ENCODE results near the gene PROZ. TPM values are rescaled to one million over a fixed set of nuclear protein-coding genes. Genes with fewer than 3 reads are reported as not detected.

The PROZ gene
- total and polyA plus RNA-seq, 2 donors (not counting 1 experiment from before 2014, with no cell fraction given): not detected

DNA sequence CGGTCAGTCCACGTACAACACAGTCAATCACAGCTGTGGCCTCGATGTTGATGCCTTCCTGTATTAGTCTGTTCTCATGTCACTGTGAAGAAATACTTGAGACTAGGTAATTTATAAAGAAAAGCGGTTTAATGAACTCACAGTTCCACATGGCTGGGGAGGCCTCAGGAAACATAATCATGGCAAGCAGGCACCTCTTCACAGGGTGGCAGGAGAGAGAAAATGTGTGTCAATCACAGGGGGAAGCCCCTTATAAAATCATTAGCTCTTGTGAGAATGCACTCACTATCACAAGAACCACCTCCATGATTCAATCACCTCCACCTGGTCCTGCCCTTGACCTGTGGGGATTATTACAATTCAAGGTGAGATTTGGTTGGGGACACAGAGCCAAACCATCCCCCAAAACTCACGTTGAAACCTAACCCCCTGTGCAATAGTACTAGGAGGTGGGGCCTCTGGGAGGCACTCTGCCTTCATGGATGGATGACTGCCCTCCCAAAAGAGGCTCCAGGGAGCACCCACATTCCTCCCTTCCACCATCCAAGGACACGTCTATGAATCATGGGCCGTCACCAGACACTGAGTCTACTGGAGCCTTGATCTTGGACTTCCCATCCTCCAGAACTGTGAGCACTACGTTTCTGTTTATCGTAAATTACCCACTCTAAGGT lies 2.3 kb upstream of the PROZ start:
- Mint-ChIP-seq H3K27ac (no peak overlapping the region), H3K4me1 (peaks cover 20% of the 10 kb centered on the region), H3K27me3 (peaks cover 6% of the 10 kb centered on the region), H3K4me3 (no peak overlapping the region), H3K9me3 (ENCODE audit: insufficient read depth) (peaks cover 3% of the 10 kb centered on the region)
- H3K4me3 ChIP-seq (ENCODE audit: control extremely low read depth in 1 of 5, extremely low read depth in 1 of 5, insufficient read depth in 1 of 5, low read depth in 2 of 5, low read length in 4 of 5): no peak overlapping the region
- peaks cover 0 to 14% (median 0%) of the 10 kb centered on the region in 3 donors for H3K9me3 ChIP-seq (ENCODE audit: control extremely low read depth in 1 of 3, control insufficient read depth in 2 of 3, insufficient read depth in 1 of 3, low read length in 2 of 3)
- no peak overlapping the region for H3K27ac ChIP-seq (ENCODE audit: low read length in 2 of 2)
- ATAC-seq (ENCODE audit: low read depth) (no peak), DNase-seq (no peak)
- no peak overlapping the region for H3K4me2 ChIP-seq (replicated peaks; ENCODE audit: low read depth, low read length, poor library complexity, severe bottlenecking)
- TF ChIP-seq, protein P1, sequence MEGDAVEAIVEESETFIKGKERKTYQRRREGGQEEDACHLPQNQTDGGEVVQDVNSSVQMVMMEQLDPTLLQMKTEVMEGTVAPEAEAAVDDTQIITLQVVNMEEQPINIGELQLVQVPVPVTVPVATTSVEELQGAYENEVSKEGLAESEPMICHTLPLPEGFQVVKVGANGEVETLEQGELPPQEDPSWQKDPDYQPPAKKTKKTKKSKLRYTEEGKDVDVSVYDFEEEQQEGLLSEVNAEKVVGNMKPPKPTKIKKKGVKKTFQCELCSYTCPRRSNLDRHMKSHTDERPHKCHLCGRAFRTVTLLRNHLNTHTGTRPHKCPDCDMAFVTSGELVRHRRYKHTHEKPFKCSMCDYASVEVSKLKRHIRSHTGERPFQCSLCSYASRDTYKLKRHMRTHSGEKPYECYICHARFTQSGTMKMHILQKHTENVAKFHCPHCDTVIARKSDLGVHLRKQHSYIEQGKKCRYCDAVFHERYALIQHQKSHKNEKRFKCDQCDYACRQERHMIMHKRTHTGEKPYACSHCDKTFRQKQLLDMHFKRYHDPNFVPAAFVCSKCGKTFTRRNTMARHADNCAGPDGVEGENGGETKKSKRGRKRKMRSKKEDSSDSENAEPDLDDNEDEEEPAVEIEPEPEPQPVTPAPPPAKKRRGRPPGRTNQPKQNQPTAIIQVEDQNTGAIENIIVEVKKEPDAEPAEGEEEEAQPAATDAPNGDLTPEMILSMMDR (IDR thresholded peaks at IDR 0.05): no peak
- no peak for TF ChIP-seq EZH2 (IDR thresholded peaks at IDR 0.05; ENCODE audit: borderline replicate concordance, insufficient read depth, low read depth, low read length, poor library complexity, severe bottlenecking)
- H3K9ac ChIP-seq (ENCODE audit: low read length): no peak overlapping the region
- H2AFZ ChIP-seq (ENCODE audit: insufficient read depth, low read depth, low read length, poor library complexity, severe bottlenecking): no peak overlapping the region
- H3K36me3 ChIP-seq (replicated peaks in 1 of 2; ENCODE audit: control extremely low read depth in 1 of 2, control insufficient read depth in 1 of 2, extremely low read depth in 1 of 2, insufficient read depth in 2 of 2, low read length in 1 of 2): no peaks in the 10 kb centered on the region
- intact Hi-C loops (cut with micrococcal nuclease): loop anchor here (1.0 kb wide), 1 partner anchor 51 kb away; no protein-coding TSS in a partner anchor
- H3K79me2 ChIP-seq (ENCODE audit: control insufficient read depth, insufficient read depth, low read length): no peaks in the 10 kb centered on the region
- no peaks in the 10 kb centered on the region for H4K20me1 ChIP-seq (ENCODE audit: control insufficient read depth, insufficient read depth, low read length, poor library complexity, severe bottlenecking)
- ChIA-PET CTCF (no interaction called here), POLR2A (no interaction called here)
- H3K27me3 ChIP-seq (replicated peaks in 1 of 4; ENCODE audit: control extremely low read depth in 1 of 4, control insufficient read depth in 3 of 4, insufficient read depth in 4 of 4, low read length in 3 of 4): peaks cover 0 to 46% (median 12%) of the 10 kb centered on the region in 4 experiments
- H3K4me1 ChIP-seq (ENCODE audit: control insufficient read depth in 2 of 2, insufficient read depth in 2 of 2, low read length in 2 of 2): peaks cover 22 to 29% of the 10 kb centered on the region in 2 donors
- WGBS (ENCODE audit: insufficient coverage): 100% methylated on average over 3 of the region's 9 CpGs

DNA sequence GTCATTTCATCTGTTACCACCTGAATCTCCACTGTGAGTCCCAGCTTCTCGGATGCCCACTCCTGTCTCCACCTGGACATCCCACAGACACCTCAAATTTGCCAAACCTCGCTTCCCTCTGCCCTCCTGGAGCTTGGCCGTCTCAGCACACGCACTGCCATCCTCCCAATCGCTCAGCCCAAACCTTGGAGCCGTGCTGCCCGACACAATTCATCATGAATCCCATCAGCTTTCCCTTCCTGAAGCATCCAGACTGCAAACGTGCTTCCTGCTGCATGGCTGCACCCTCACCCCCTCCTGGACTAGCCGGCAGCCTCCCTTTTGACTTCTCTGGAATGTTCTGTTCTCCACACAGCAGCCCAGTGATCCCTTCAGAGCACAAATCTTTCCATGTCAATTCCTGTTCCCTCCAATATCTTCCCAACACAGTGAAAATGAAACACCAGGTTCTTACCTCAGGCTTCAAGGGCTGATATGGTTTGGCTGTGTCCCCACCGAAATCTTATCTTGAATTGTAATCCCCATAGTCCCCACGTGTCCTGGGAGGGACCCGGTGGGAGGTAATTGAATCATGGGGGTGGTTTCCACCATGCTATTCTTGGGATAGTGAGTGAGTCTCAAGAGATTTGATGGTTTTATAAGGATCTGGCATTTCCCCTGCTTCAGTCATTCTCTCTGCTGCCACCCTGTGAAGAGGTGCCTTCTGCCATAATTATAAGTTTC lies 1.1 kb upstream of the PROZ start:
- ATAC-seq (ENCODE audit: low read depth): no peak
- H3K79me2 ChIP-seq (ENCODE audit: control insufficient read depth, insufficient read depth, low read length): no peaks in the 10 kb centered on the region
- no peak overlapping the region for H3K9ac ChIP-seq (ENCODE audit: low read length)
- H2AFZ ChIP-seq (ENCODE audit: insufficient read depth, low read depth, low read length, poor library complexity, severe bottlenecking): no peak overlapping the region
- POLR2A ChIA-PET: no interaction called here
- Mint-ChIP-seq H3K9me3 (ENCODE audit: insufficient read depth) (peaks cover 3% of the 10 kb centered on the region), H3K27ac (peak overlapping the region; percentile 27), H3K4me1 (peaks cover 19% of the 10 kb centered on the region), H3K4me3 (no peak overlapping the region), H3K27me3 (peaks cover 4% of the 10 kb centered on the region)
- intact Hi-C loops (cut with micrococcal nuclease): no loop called here
- no peaks in the 10 kb centered on the region for H4K20me1 ChIP-seq (ENCODE audit: control insufficient read depth, insufficient read depth, low read length, poor library complexity, severe bottlenecking)
- TF ChIP-seq, protein P1 (IDR thresholded peaks at IDR 0.05): no peak
- TF ChIP-seq EZH2 (IDR thresholded peaks at IDR 0.05; ENCODE audit: borderline replicate concordance, insufficient read depth, low read depth, low read length, poor library complexity, severe bottlenecking): no peak
- no peak overlapping the region for H3K4me3 ChIP-seq (ENCODE audit: control extremely low read depth in 1 of 5, extremely low read depth in 1 of 5, insufficient read depth in 1 of 5, low read depth in 2 of 5, low read length in 4 of 5)
- no peak overlapping the region for H3K27ac ChIP-seq (ENCODE audit: low read length in 2 of 2)
- peaks cover 12 to 28% of the 10 kb centered on the region in 2 donors for H3K4me1 ChIP-seq (ENCODE audit: control insufficient read depth in 2 of 2, insufficient read depth in 2 of 2, low read length in 2 of 2)
- CTCF ChIA-PET: no interaction called here
- H3K27me3 ChIP-seq (replicated peaks in 1 of 4; ENCODE audit: control extremely low read depth in 1 of 4, control insufficient read depth in 3 of 4, insufficient read depth in 4 of 4, low read length in 3 of 4): peaks cover 0 to 41% (median 5%) of the 10 kb centered on the region in 4 experiments
- DNase-seq: no peak
- H3K9me3 ChIP-seq (ENCODE audit: control extremely low read depth in 1 of 3, control insufficient read depth in 2 of 3, insufficient read depth in 1 of 3, low read length in 2 of 3): peaks cover 0 to 11% (median 0%) of the 10 kb centered on the region in 3 donors
- H3K4me2 ChIP-seq (replicated peaks; ENCODE audit: low read depth, low read length, poor library complexity, severe bottlenecking): no peak overlapping the region
- H3K36me3 ChIP-seq (replicated peaks in 1 of 2; ENCODE audit: control extremely low read depth in 1 of 2, control insufficient read depth in 1 of 2, extremely low read depth in 1 of 2, insufficient read depth in 2 of 2, low read length in 1 of 2): no peaks in the 10 kb centered on the region
- 85% methylated on average over 10 of the region's 12 CpGs for WGBS (ENCODE audit: insufficient coverage)
